ENCODE measurements around the gene TSG101.

- TF ChIP-seq EZH2phosphoT487 (IDR thresholded peaks at IDR 0.05; ENCODE audit: low read depth): no peak
- TF ChIP-seq CTCF (IDR thresholded peaks at IDR 0.05; ENCODE audit: low read depth, low read length): no peak
These were observed 58.7 kb downstream of the TSG101 start for GRCh38 chr11:18468059-18468458.

All from OCI-LY3 (cell line).